HG02938 (cell line): ENCODE data around the gene KIF13A.
"Not testable (repeated sequence)": the region's sequence is repeated elsewhere in the genome, so short reads cannot be mapped to it uniquely, and the experiment has no call there.

Source experiments
- ATAC-seq: cut with Tn5 transposase; IDR thresholded peaks from one replicate; pipeline ENCODE4 v1.9.1; 2021; ENCODE audit warnings: mild to moderate bottlenecking, moderate library complexity; ENCODE audit not compliant: unreplicated experiment

KIF13A gene

GRCh38 chr6:17935188-17936149 lies 52.0 kb downstream of the KIF13A start:
- no peak for ATAC-seq

DNA sequence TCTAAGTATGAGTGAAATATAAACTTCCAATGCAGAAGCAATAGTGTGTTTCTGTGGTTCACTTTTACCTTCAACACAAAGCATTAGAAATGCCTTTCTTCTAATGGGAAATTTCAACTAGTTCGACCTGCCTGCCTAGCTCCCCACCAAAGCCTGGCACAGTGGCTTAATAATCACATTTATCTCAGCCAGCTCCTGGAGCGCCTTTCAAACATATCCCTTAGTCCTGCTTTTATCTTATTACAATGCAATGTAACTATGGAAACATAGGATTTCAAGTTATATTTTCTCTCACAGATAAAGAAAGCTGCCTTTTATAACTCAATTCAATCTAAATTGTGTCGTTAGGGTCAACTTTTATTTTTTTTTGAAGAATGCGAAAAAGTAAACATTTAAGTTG lies 53.7 kb downstream of the KIF13A start:
- ATAC-seq: no peak

DNA sequence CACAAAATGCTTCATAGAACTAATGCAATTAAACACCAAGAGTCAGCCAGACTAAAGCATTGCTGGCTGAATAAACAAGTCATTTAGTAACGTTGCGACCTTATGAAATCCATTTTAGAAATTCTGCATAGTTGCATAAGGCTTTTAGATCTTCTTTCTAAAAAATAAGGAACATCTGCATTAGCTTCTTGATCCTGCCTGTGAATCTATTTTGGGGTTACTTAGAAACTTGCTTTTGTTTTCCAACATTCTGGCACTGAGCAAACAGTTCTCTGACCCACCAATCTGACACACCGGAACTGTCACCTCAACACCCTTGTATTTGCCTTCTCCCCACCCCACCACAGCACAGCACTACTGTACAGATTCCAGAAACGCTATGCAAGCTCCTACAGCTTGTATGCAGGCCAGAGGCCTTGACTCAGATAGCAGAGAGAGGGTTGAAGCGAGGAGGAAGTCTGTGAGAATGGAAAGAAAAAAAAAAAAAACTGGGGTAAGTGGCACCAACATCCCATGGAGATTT lies 55.0 kb downstream of the KIF13A start:
- no peak for ATAC-seq

GRCh38 chr6:17931227-17931626 lies 56.2 kb downstream of the KIF13A start:
- ATAC-seq: no peak

DNA sequence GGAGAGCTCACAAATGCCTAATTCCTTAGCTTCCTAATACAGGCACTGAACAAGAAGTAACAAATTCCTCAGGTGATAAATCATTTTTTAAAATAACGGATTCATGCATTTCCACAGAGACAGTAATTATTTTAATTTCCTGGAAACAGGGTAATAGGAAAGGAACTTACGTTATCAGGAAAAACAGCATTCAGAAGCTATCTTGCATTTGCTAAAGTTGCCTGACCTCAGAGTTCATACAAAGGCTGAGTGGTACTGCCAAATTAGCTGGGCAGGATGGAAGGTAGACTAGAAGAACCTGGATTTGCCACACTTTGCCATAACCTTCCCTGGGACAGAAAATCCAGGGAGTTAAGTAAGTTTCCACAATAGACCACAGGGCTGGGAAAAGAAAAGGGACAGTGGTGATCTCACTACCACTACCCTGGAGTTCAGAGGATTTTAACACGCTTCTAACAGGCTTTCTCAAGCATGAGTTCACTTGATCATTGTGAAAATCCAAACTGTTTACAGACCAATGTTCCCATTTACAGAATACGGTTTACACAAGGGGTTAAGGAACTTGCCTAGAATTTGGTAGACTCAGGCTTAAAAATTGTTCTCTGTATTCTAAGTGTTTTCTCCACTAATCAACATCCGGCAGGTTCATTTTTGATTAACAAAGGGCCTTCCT lies 57.0 kb downstream of the KIF13A start:
- no peak for ATAC-seq

DNA sequence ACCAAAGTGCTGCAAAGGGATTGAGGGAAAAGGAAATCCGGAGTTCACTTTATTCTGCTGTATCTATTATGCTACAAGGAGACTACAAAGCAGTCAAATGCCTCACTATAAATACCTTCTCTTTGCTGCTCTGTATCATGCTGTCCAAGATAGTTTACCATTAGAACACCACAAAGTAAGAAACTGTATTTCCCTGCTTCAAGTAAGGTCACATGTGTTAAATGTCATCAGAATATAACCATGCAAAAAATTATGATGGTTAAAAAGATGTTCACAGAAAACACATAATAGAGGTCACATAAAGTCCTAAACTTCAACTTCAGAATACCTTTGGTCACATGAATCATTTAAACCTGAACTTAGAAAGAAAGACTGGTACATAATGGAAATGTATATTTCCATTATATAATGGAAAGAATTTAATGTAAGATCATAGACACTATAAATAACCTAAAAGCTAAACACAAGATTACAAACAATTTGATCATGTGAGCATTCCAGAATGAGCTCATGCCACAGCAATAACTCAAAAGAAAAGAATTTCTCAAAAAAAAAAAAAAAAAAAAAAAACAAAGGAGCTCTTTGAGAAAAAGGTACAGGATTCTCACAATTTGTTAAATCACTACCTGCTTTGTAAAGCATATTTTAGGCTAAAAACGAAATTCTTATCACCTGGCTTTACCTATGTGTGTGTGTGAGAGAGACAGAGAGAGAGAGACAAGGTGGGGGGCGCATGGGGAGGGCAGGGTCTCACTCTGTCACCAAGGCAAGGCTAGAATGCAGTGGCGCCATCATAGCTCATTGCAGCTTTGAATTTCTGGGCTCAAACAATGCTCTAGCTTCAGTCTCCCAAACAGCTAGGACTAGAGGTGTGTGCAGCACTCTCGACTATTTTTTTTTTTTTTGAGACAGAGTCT lies 58.7 kb downstream of the KIF13A start:
- ATAC-seq: no peak

- no peak for ATAC-seq
Measured at GRCh38 chr6:17927705-17928104, 59.7 kb downstream of the KIF13A start.

DNA sequence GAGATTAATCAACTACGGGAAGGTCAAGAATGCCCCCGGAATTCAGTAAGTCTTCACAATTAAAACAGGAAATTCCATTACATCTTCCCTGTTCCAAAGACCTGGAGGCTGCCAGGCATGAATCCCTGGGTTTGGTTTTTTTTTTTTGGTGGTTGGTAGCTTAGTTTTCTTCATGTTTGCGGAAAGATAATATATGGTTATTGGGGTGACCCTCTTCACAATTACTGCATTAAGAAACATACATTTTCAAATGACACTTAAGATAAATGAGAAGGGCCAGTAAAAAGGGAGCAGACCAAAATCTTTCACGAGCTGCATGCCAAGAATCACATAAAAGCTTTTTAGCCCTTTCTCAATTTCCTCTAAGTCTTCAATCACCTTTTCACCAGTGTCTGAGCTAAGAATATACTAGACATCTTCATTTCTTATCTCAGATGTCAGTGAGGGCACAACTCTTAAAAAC lies 64.0 kb downstream of the KIF13A start:
- ATAC-seq: no peak

- ATAC-seq: no peak
Measured at GRCh38 chr6:17921454-17921853, 66.0 kb downstream of the KIF13A start.

- no peak for ATAC-seq
Measured at GRCh38 chr6:17919496-17919895, 67.9 kb downstream of the KIF13A start.

DNA sequence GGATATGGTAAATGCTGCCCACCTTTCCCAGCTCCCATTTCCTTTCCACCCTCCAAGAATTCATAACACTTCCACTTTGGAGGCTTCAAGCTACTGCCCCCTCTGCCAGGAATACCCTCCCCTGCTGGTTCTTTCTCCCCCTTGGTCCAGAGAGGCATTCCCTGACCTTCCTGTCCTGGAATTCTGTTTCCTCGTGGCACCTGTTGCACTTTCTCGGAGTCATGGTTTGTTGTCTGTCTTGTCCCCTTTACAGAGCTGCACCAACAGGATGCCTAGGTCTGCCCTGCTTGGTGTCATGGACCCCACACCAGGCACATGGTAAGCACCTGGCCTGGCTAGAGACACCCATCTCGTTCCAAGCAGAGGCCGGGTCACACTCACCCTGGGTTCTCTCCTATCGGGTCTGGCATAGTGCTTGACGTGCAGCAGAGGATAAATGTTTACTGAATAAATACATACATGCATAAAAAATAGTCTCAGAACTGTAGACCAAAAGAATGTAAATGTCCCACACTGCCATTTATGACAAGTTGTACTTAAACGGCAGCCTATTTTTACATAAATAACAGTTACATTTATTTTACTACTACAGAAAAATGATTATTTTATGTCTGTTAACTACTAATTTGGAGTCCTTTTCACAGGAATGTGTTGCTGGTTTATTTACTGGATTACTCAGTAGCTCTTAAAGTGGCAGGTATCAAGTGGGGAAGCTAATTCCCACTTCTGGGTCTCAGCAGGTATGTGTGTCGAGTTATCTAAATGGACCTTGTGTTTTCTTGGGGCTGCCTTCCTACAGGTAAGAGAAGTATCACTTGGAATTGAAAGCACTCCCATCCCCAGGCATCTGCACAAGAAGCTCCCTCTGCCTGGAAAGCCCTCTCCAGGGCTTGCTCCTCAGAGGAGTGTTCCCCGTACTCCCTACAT lies 69.3 kb downstream of the KIF13A start:
- ATAC-seq: no peak

GRCh38 chr6:17914651-17915050 lies 72.8 kb downstream of the KIF13A start:
- ATAC-seq: no peak

DNA sequence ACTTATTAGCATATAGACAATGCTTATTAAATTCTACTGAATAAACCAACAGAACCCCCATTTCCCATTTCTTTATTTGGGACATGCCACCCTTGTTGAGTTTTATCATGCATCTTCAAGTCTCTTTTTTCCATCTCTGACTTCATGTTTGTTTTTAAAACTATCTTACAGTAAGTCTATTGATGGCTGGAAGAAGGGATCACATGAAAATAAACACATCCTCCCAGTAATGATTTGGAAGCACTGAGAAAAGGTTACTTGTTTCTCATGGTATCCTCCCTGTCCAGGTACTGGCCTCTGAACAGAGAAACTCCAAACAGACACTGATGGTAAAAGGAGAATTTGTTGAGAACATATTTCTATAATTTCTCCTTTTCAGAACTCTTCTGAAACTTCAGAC lies 74.9 kb downstream of the KIF13A start:
- ATAC-seq: no peak

- not testable (repeated sequence) for ATAC-seq
Measured at GRCh38 chr6:17911656-17912055, 75.8 kb downstream of the KIF13A start.

- ATAC-seq: no peak
Measured at GRCh38 chr6:17910189-17910588, 77.2 kb downstream of the KIF13A start.

- ATAC-seq: no peak
Measured at GRCh38 chr6:17908831-17909230, 78.6 kb downstream of the KIF13A start.

DNA sequence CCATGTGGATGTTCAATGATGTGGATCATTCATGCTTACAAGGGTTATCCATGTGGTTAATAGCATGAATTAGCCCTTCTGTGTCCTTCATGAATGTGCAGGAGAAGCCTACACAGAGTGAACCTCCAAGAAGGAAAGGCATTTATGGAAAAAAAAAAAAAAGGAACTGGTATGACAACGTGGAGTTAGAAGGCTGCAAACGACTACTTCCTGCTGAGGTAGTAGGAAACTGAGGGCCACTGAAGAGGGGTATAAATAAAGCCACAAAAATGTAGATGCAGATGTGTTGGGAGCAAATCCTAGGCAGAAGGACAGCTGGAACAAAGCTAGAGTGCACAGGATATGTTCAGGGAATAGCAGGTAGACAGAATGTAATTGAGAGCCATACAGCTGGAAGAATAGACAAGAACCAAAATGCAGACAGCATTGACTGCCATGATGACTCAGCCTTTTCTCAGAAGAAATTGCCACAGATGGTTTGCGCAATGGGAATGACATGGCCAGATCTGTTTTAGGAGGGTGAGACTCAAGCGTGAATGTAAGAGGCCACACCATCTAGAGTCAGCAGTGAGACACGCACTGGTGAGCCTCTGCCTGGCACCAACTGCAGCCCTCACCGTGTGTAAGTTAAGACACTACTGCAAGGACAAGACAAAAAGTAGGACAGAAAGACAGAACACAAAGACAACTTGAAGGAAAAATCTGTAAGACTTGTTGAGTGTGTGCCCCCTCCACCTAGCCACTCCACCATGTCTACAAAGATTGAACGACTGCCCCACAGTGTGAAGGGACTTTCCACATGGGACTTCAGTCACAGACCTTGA lies 79.8 kb downstream of the KIF13A start:
- ATAC-seq: no peak

DNA sequence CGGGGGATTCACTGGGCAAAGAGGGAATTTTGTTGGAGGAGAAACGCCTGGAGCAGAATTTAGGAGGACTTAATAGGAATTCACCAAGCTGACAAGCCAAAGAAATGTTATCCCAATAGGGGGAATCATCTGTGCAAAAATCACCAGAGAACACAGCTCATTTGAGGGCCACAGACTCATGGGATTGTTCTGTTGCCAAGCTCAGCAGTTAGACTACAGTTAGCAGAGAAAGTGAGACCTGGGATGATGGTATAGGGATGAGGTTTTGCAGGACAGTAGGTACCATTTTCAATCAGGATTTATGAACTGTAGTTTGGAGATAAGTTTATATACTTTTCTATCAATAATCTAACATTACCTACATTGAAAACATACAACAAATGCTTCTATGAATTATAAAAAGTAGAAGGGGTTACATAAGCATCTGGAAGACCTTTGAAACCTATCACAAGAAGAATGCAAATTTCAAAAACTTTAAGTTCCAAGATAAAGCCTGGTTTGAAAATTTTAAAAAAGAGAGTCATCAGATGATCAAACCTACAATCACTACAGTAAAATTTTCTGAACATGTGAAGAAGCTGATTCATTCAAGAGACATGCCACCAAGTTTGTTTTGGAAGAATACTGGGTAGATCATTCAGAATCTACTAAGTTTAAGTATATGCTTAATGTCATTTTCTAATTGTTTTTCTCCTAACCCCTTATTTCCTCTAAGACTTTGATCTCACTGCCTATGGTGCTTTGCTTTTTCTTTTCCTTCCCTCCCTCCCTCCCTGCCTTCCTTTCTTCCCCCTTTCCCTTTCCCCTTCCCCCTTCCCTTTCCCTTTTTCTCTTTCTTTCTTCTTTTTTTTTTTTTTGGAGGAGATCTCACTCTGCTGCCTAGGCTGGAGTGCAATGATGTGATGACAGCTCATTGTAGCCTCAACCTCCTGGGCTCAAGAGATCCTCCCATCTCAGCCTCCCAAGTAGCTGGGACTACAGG lies 81.5 kb downstream of the KIF13A start:
- ATAC-seq: no peak
